Stimulated activated naive CD8-positive, alpha-beta T cell treated with anti-CD3 and anti-CD28 coated beads, Interleukin-15, amount 100 ng/mL, for 72 hours (primary cell): ENCODE results near the gene NR5A1.
A peak's percentile ranks its signal among the peaks of the same experiment; 100 is the strongest.

Source experiments
- ATAC-seq: fragments of 150-1000 bp; cut with Tn5 transposase; 2 replicates; pipeline ENCODE4 v1.10.0; 2021; ENCODE audit warnings: mild to moderate bottlenecking, moderate library complexity
- DNase-seq, 2 donors: peaks; one replicate each; pipeline ENCODE4 v3.0.0; 2021 to 2022
- H3K27ac Mint-ChIP-seq, 2 donors: one replicate each; pipeline ENCODE4 v1.8.0; 2022; ENCODE audit warnings: mild to moderate bottlenecking in 2 of 2, mixed read lengths in 2 of 2, moderate library complexity in 2 of 2
- H3K27me3 Mint-ChIP-seq: one replicate; pipeline ENCODE4 v1.8.0; 2022; ENCODE audit warnings: mixed read lengths
- H3K4me1 Mint-ChIP-seq: one replicate; pipeline ENCODE4 v1.8.0; 2022; ENCODE audit warnings: mild to moderate bottlenecking, mixed read lengths
- H3K4me3 Mint-ChIP-seq, 2 donors: one replicate each; pipeline ENCODE4 v1.8.0; 2022; ENCODE audit warnings: mild to moderate bottlenecking in 2 of 2, mixed read lengths in 2 of 2, moderate library complexity in 1 of 2
- H3K9me3 Mint-ChIP-seq, 2 donors: one replicate each; pipeline ENCODE4 v1.8.0; 2022; ENCODE audit warnings: mixed read lengths in 2 of 2

The NR5A1 gene

DNA sequence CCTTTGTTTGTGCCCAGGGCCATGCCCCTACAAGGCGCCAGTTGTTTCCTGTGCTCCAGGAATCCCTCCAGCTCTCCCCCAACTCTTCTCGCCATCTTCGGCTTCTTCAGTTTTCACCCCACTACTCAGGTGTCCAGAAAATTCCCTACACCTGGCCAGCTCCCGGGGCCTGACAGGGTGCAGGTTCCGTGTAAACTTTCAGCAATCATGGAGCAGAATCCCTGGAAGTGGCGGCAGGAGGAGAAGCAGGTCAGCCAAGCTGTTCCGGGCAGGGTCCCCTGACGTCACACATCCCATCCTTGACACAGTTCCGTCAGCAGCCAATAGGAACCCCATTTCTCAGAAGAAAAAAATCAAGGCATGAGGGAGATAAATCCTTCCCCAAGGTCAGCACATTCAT lies 69.1 kb downstream of the NR5A1 start:
- Mint-ChIP-seq H3K27me3 (peaks cover 45% of the 10 kb centered on the region), H3K4me3 (no peak overlapping the region), H3K4me1 (no peaks in the 10 kb centered on the region), H3K27ac (peak overlapping the region in 1 of 2 donors; percentile 74), H3K9me3 (no peaks in the 10 kb centered on the region)
- DNase-seq = no peak
- no peak for ATAC-seq

DNA sequence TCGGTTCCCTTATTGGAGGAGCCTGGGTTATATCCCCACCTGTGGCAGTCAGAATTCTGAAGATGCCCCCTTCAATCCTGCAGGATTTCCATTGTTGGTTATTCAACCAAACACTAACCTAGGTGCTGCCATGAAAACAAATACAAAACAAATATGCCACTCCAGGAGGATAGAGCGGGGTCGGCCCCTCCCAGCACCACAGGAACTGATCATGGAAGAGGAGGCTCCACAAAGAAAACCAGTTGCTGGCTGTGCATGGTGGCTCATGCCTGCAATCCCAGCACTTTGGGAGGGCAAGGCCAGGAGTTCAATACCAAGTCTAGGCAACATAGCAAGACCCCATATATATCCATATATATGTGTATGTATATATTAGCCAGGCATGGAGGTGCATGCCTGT lies 70.1 kb downstream of the NR5A1 start:
- Mint-ChIP-seq H3K9me3 (no peaks in the 10 kb centered on the region), H3K4me1 (no peaks in the 10 kb centered on the region), H3K27ac (no peak overlapping the region), H3K27me3 (peaks cover 38% of the 10 kb centered on the region), H3K4me3 (no peak overlapping the region)
- ATAC-seq (no peak), DNase-seq (no peak)

DNA sequence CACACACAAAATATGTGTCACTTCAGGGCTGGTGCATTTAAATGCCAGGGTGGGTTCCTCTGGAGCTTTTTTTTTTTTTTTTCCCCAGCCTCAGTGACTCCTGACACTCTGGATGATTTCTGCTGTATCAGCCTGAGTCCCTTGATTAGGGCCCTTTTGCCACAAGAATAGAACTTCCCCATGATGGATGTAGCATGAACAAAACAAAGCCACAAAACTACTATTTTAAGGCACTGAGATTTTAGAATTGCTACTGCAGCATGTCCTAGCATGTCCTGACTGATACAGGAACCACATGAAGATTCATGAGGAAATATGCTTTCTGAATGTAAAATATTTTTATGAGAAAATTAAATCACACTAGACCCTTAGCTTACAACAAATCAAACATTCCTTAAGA lies 70.9 kb downstream of the NR5A1 start:
- H3K27me3 Mint-ChIP-seq = peaks cover 30% of the 10 kb centered on the region
- no peaks in the 10 kb centered on the region for H3K4me1 Mint-ChIP-seq
- no peak overlapping the region for H3K4me3 Mint-ChIP-seq
- H3K9me3 Mint-ChIP-seq = no peaks in the 10 kb centered on the region
- H3K27ac Mint-ChIP-seq = peak overlapping the region in 1 of 2 donors; percentile 48
- DNase-seq (no peak), ATAC-seq (no peak)
